Adrenal gland (tissue), 12 donors: ENCODE results near the gene OR7G1. TPM values are rescaled to one million over a fixed set of nuclear protein-coding genes. Genes with fewer than 3 reads are reported as not detected.
A peak's percentile ranks its signal among the peaks of the same experiment; 100 is the strongest.

Experiments used
- DNase-seq, 7 donors: peaks; one replicate each; pipeline ENCODE4 v3.0.0-alpha.2; 2019 to 2020
- H3K27ac ChIP-seq, 5 donors: fragments of 200-600 bp; sonication (generic) in 4 of 5; 1 replicate in 3 of 5; 2 replicates in 2 of 5; pipeline versions ENCODE4 v1.5.1 to v1.8.0; 2016 to 2020; ENCODE audit warnings: mild to moderate bottlenecking in 1 of 5
- H3K27me3 ChIP-seq: fragments of 200-600 bp; 2 replicates; pipeline ENCODE4 v1.8.0; 2021
- H3K36me3 ChIP-seq, 2 donors: fragments of 200-600 bp; replicated peaks in 1 of 2; 1 replicate in 1 of 2; 2 replicates in 1 of 2; pipeline versions ENCODE4 v1.5.1 to v1.8.0; 2018 to 2022
- H3K4me1 ChIP-seq, 2 donors: fragments of 200-600 bp; replicated peaks in 1 of 2; 1 replicate in 1 of 2; 2 replicates in 1 of 2; pipeline versions ENCODE4 v1.5.1 to v1.8.0; 2018 to 2021
- H3K4me3 ChIP-seq, 4 donors: fragments of 200-600 bp; sonication (generic) in 3 of 4; one replicate each; pipeline ENCODE4 v1.5.1; 2016 to 2018
- H3K9me3 ChIP-seq, 3 donors: fragments of 200-600 bp; sonication (generic) in 1 of 3; replicated peaks in 1 of 3; 1 replicate in 2 of 3; 2 replicates in 1 of 3; pipeline versions ENCODE4 v1.5.1 to v1.8.0; 2016 to 2021
- POLR2A ChIP-seq, 2 donors: fragments of 450-650 bp; IDR thresholded peaks; one replicate each; pipeline ENCODE4 v1.6.1; 2017; ENCODE audit warnings: antibody characterized with exemption in 2 of 2, mild to moderate bottlenecking in 2 of 2, moderate library complexity in 1 of 2
- WGBS, 4 donors: extraction: QIAGEN DNeasy Blood & Tissue Kit in 2 of 4; methylation state at CpG; one replicate each; pipeline versions ENCODE4 v1.1.5 to v1.1.7; 2013 to 2017; 5-methylcytosine and 5-hydroxymethylcytosine counted together
- intact Hi-C, 2 donors: fragments of 100-400 bp; cut with DNase I; formaldehyde crosslinking; loops; one replicate each; pipeline versions ENCODE4 v1.14.1 to v1.15.0; 2022 to 2023
- polyA plus RNA-seq, 3 donors: library from polyadenylated mRNA; stranded (reverse); fragments of 200-250 nt in 2 of 3; fragments of 350-450 nt in 1 of 3; fragmentation: Illumina TruSeq in 1 of 3; extraction: RNeasy Lipid Tissue Mini Kit (QIAGEN cat#74804) in 1 of 3; gene quantifications; one replicate each; pipeline ENCODE4 v1.2.3, GENCODE V29; 2013 to 2014
- total RNA-seq, 9 donors: library from RNA; depleted of rRNA in 4 of 9; stranded (reverse); fragments of >200 nt in 4 of 9; fragments of 120-200 nt in 1 of 9; fragmentation: NEBNext Ultra II Directional in 1 of 9; extraction: Animal tissue kit (Norgen Biotek cat#: 25700) in 1 of 9; gene quantifications; one replicate each; pipeline versions ENCODE4 v1.1.0 to v1.2.4, GENCODE V29; 2013 to 2023
- TF ChIP-seq, protein P1 (sequence below), 6 experiments: fragments of 450-650 bp in 4 of 6; fragments of 200-600 bp in 2 of 6; sonication (generic) in 1 of 6; IDR thresholded peaks; 1 replicate in 5 of 6; 2 replicates in 1 of 6; pipeline versions ENCODE4 v1.5.1 to v1.8.0; 2016 to 2021; ENCODE audit warnings: antibody characterized with exemption in 6 of 6, mild to moderate bottlenecking in 2 of 6, moderate library complexity in 1 of 6
- donor health status: healthy with polysubstance abuse.
- donor health status: Bipolar disorder and iron deficiency.
- donor health status: DM: yes; HTN: yes; CAD: no.
- donor health status: DM: no; HTN: no; CAD: no.
- donor health status: DM: no; HTN: no; CAD: no.
- donor health status: DM: yes; HTN: yes; CAD: no.

Gene OR7G1
- total and polyA plus RNA-seq, 12 donors, result not detected

DNA sequence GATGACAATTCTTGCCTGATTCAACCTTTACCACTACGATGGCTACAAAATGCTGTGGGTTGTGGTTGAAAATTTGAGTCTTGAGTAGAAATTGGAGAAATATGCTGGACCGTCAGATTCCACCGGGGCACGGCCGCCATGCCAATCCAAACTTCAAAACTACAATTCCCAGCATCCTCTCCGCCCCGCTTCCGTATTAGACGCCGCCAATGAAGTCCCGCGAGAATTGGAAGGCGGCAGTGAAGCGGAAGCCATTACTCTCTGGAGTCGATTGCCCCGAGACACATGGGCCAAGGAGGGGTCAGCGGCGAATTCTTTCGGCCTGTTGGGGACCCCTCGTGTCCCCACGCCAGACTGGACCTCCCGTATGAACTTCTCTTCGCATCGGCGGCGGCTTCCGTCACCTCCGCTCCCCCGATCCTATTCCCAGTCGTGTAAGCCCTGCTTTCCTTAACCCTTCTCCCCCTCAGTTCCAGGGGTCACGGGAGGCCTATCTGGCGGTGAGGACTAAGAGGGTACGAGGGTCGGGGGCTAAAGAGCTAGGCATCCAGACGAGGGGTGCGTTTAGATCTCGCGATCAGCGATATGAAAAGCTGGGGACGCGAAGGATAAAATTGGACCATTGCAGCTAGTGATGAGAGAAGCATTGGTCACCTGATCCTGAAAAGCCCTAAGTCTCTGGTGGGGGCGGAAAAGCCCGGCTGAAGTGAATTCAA lies 24.8 kb upstream of the OR7G1 start, which contains the start of gene ZNF317:
Gene ZNF317 (plus strand): TSS at position 239 of the 716 bp plus-strand sequence. CDS start 15,620 bp downstream, outside the sequence.
- H3K27ac ChIP-seq, result peak within 1 kb of the TSS; percentile 71 to 92 (median 91)
- intact Hi-C loops, result loop anchor here in 1 of 2 donors (10.0 kb wide), 1 partner anchor 674 kb away; the partner anchor contains the start of gene FBXL12
- H3K4me1 ChIP-seq, result peaks cover 0 to 22% of the 10 kb centered on the region in 2 donors
- H3K36me3 ChIP-seq, result no peaks in the 10 kb centered on the region
- H3K4me3 ChIP-seq, result peak within 1 kb of the TSS; percentile 25 to 100 (median 84)
- H3K27me3 ChIP-seq, result no peaks in the 10 kb centered on the region
- H3K9me3 ChIP-seq, result peaks cover 0 to 10% (median 0%) of the 10 kb centered on the region in 3 donors
- TF ChIP-seq POLR2A (IDR thresholded peaks at IDR 0.05), result peak; percentile 10 to 68
- TF ChIP-seq, protein P1, sequence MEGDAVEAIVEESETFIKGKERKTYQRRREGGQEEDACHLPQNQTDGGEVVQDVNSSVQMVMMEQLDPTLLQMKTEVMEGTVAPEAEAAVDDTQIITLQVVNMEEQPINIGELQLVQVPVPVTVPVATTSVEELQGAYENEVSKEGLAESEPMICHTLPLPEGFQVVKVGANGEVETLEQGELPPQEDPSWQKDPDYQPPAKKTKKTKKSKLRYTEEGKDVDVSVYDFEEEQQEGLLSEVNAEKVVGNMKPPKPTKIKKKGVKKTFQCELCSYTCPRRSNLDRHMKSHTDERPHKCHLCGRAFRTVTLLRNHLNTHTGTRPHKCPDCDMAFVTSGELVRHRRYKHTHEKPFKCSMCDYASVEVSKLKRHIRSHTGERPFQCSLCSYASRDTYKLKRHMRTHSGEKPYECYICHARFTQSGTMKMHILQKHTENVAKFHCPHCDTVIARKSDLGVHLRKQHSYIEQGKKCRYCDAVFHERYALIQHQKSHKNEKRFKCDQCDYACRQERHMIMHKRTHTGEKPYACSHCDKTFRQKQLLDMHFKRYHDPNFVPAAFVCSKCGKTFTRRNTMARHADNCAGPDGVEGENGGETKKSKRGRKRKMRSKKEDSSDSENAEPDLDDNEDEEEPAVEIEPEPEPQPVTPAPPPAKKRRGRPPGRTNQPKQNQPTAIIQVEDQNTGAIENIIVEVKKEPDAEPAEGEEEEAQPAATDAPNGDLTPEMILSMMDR (IDR thresholded peaks at IDR 0.05), result no peak
- DNase-seq, result peak; percentile 92 to 98 (median 94)
- 0 to 1% (median 1%) methylated on average over 38 to 43 of the region's 43 CpGs for WGBS, 4 donors

DNA sequence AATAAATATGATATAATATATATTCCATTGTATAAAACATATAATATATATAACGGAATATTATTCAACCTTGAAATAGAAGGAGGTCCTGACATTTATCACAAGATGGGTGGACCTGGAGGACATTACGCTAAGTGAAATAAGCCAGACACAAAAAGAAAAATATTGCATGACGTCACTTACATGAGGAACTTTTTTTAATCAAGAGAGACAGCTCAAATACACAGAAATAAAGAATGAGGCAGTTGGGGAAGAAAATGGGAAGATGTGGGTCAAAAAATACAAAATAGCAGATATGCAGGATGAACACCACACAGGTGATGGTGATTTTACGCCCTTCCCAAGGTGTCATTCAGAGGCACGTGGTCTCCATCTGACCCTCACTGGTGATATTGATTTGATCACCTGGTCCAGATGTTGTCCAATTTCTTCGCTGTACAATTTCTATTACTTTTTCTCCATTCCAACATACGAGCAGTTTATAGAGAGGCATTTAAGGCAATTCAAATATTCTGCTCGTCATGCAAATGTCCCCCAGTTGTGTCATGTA lies 24.1 kb upstream of the OR7G1 start:
- Histone ChIP-seq H3K36me3 (no peaks in the 10 kb centered on the region), H3K27me3 (no peaks in the 10 kb centered on the region), H3K4me3 (peak overlapping the region in 3 of 4 donors; percentile 25 to 94 (median 75)), H3K27ac (peak overlapping the region in 4 of 5 donors; percentile 71 to 92 (median 92)), H3K4me1 (peaks cover 0 to 22% of the 10 kb centered on the region in 2 donors), H3K9me3 (peaks cover 0 to 3% (median 0%) of the 10 kb centered on the region in 3 donors)
- intact Hi-C loops, result loop anchor here (10.0 kb wide), 3 partner anchors 485 to 675 kb away; partner anchors contain the start of genes FBXL12 (in 1 of the 2) and ZNF561 (in 1 of the 2)
- 26 to 33% (median 30%) methylated on average over 8 of the region's 8 CpGs for WGBS, 4 donors
- DNase-seq, result no peak
- TF ChIP-seq, protein P1 (IDR thresholded peaks at IDR 0.05), result no peak
- no peak for TF ChIP-seq POLR2A (IDR thresholded peaks at IDR 0.05)

DNA sequence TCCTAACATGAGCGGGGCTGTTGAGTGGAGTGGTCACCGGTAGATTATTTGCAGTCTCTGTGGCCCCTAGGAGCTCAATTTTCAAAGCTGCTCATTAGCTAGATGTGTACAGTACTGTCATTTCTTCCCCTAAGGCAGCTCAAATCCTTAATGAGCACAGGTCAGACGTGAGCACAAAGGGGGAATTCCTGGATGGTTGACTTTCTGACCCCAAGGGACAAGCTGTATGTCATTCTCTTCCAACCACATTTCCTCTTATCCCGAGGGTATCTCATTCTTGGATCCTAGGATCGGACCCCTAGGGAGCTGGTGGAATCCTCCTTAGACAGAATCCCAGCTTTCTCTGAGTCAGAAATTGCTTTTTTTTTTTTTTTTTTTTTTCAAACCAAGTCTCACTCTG lies 16.9 kb upstream of the OR7G1 start:
- TF ChIP-seq, protein P1 (IDR thresholded peaks at IDR 0.05), result no peak
- no peak for TF ChIP-seq POLR2A (IDR thresholded peaks at IDR 0.05)
- no peak overlapping the region for H3K27ac ChIP-seq
- no peaks in the 10 kb centered on the region for H3K4me1 ChIP-seq
- DNase-seq, result no peak
- no peaks in the 10 kb centered on the region for H3K9me3 ChIP-seq
- WGBS, 4 donors, result 62 to 69% (median 66%) methylated on average over 5 of the region's 5 CpGs
- no peak overlapping the region for H3K4me3 ChIP-seq
- intact Hi-C loops, result loop anchor here in 1 of 2 donors (10.0 kb wide), 2 partner anchors 492 to 662 kb away; partner anchors contain the start of gene ZNF561
- no peaks in the 10 kb centered on the region for H3K36me3 ChIP-seq
- H3K27me3 ChIP-seq, result peaks cover 10% of the 10 kb centered on the region

DNA sequence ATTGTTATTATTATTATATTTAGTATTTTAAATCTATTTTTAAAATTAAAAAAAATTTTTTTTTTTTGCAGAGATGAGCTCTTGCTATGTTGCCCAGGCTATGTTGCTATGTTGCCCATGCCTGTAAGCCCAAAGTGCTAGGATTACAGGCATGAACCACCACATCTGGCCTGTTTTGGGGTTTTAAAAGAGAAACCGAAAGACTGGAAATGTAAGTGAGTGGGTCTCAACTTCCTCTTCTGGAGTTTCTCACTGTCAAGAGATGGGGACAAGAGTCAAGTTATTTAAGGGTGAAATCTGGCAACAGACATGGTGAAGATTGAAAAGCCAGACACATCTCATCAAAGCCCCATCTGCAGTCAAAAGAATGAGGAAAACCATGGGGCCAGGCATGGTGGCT lies 15.4 kb upstream of the OR7G1 start:
- H3K9me3 ChIP-seq, result no peaks in the 10 kb centered on the region
- H3K27ac ChIP-seq, result no peak overlapping the region
- peaks cover 10% of the 10 kb centered on the region for H3K27me3 ChIP-seq
- intact Hi-C loops, result loop anchor here in 1 of 2 donors (10.0 kb wide), 2 partner anchors 494 to 664 kb away; partner anchors contain the start of gene ZNF561
- DNase-seq, result no peak
- no peaks in the 10 kb centered on the region for H3K4me1 ChIP-seq
- H3K36me3 ChIP-seq, result no peaks in the 10 kb centered on the region
- 50 to 81% (median 56%) methylated on average over 1 of the region's 1 CpG for WGBS, 4 donors
- no peak overlapping the region for H3K4me3 ChIP-seq
- no peak for TF ChIP-seq POLR2A (IDR thresholded peaks at IDR 0.05)
- TF ChIP-seq, protein P1 (IDR thresholded peaks at IDR 0.05), result no peak
